B cell (primary cell): ENCODE measurements around the gene HNRNPAB. TPM values are rescaled to one million over a fixed set of nuclear protein-coding genes. Genes with fewer than 3 reads are reported as not detected.

Experiments used
- ATAC-seq: fragments of 200-7000 bp; cut with Tn5 transposase; one replicate; pipeline ENCODE4 v1.10.0; 2021; ENCODE audit warnings: low read depth, mild to moderate bottlenecking, moderate number of reproducible peaks, moderate library complexity
- CTCF ChIA-PET: fragments of 350-600 bp; sonication (Branson Sonifier 250); formaldehyde crosslinking; loops from one replicate; lab custom pipeline; 2021; ENCODE audit warnings: antibody characterized with exemption, inconsistent platforms; lab: Charles Lee
- POLR2A ChIA-PET: fragments of 350-600 bp; sonication (Branson Sonifier 250); formaldehyde crosslinking; loops from one replicate; lab custom pipeline; 2021; ENCODE audit warnings: antibody characterized with exemption; lab: Charles Lee
- DNase-seq: peaks from one replicate; pipeline ENCODE4 v3.0.0; 2013
- H2AFZ ChIP-seq: 2 replicates; pipeline ENCODE4 v1.6.1; 2012; ENCODE audit warnings: mild to moderate bottlenecking, low read depth, low read length; ENCODE audit not compliant: insufficient read depth, poor library complexity, severe bottlenecking
- H3K27ac ChIP-seq, 2 donors: 1 replicate in 1 of 2; 2 replicates in 1 of 2; pipeline ENCODE4 v1.5.1; 2012 to 2013; ENCODE audit warnings: low read length in 2 of 2, mild to moderate bottlenecking in 2 of 2, moderate library complexity in 1 of 2
- H3K27me3 ChIP-seq, 4 experiments: fragments of 200-600 bp in 1 of 4; sonication (generic) in 1 of 4; replicated peaks in 1 of 4; 1 replicate in 2 of 4; 2 replicates in 2 of 4; pipeline versions ENCODE4 v1.6.1 to v1.7.0; 2013 to 2016; ENCODE audit warnings: low read length in 3 of 4, mild to moderate bottlenecking in 2 of 4, mixed read lengths in 1 of 4, moderate library complexity in 1 of 4; ENCODE audit not compliant: insufficient read depth in 4 of 4, control insufficient read depth in 3 of 4; ENCODE audit errors: control extremely low read depth in 1 of 4
- H3K36me3 ChIP-seq, 2 experiments: replicated peaks in 1 of 2; 1 replicate in 1 of 2; 2 replicates in 1 of 2; pipeline versions ENCODE4 v1.6.1 to v1.7.1; 2013; ENCODE audit warnings: low read length in 1 of 2; ENCODE audit not compliant: insufficient read depth in 2 of 2, control insufficient read depth in 1 of 2; ENCODE audit errors: control extremely low read depth in 1 of 2, extremely low read depth in 1 of 2
- H3K4me1 ChIP-seq, 2 donors: fragments of 200-600 bp in 1 of 2; sonication (generic) in 1 of 2; 1 replicate in 1 of 2; 2 replicates in 1 of 2; pipeline versions ENCODE4 v1.5.1 to v1.6.1; 2013 to 2017; ENCODE audit warnings: low read length in 2 of 2; ENCODE audit not compliant: control insufficient read depth in 2 of 2, insufficient read depth in 2 of 2
- H3K4me2 ChIP-seq: replicated peaks from 2 replicates; pipeline ENCODE3; 2012; ENCODE audit warnings: mild to moderate bottlenecking, low read depth, low read length; ENCODE audit not compliant: poor library complexity, severe bottlenecking
- H3K4me3 ChIP-seq, 5 experiments: fragments of 200-600 bp in 1 of 5; sonication (generic) in 1 of 5; 1 replicate in 3 of 5; 2 replicates in 2 of 5; pipeline versions ENCODE4 v1.5.1 to v1.7.0; 2011 to 2016; ENCODE audit warnings: low read length in 4 of 5, mild to moderate bottlenecking in 4 of 5, low read depth in 2 of 5, control low read depth in 1 of 5, moderate library complexity in 1 of 5; ENCODE audit not compliant: insufficient read depth in 1 of 5; ENCODE audit errors: control extremely low read depth in 1 of 5, extremely low read depth in 1 of 5
- H3K79me2 ChIP-seq: fragments of 200-600 bp; sonication (generic); one replicate; pipeline ENCODE4 v1.6.0; 2016; ENCODE audit warnings: low read length; ENCODE audit not compliant: control insufficient read depth, insufficient read depth
- H3K9ac ChIP-seq: fragments of 200-600 bp; sonication (generic); 2 replicates; pipeline ENCODE4 v1.6.1; 2017; ENCODE audit warnings: mild to moderate bottlenecking, low read length, moderate library complexity
- H3K9me3 ChIP-seq, 3 donors: one replicate each; pipeline versions ENCODE4 v1.6.1 to v1.7.1; 2013; ENCODE audit warnings: low read length in 2 of 3; ENCODE audit not compliant: control insufficient read depth in 2 of 3, insufficient read depth in 1 of 3; ENCODE audit errors: control extremely low read depth in 1 of 3
- H4K20me1 ChIP-seq: 2 replicates; pipeline ENCODE4 v1.6.0; 2012; ENCODE audit warnings: mild to moderate bottlenecking, low read length; ENCODE audit not compliant: insufficient read depth, control insufficient read depth, poor library complexity, severe bottlenecking
- H3K27ac Mint-ChIP-seq: one replicate; pipeline ENCODE4 v1.8.0; 2021; ENCODE audit warnings: mixed read lengths
- H3K27me3 Mint-ChIP-seq: one replicate; pipeline ENCODE4 v1.8.0; 2021; ENCODE audit warnings: mixed read lengths
- H3K4me1 Mint-ChIP-seq: one replicate; pipeline ENCODE4 v1.8.0; 2021; ENCODE audit warnings: mixed read lengths
- H3K4me3 Mint-ChIP-seq: one replicate; pipeline ENCODE4 v1.8.0; 2021; ENCODE audit warnings: mixed read lengths
- H3K9me3 Mint-ChIP-seq: one replicate; pipeline ENCODE4 v1.8.0; 2022; ENCODE audit warnings: mixed read lengths; ENCODE audit not compliant: insufficient read depth
- CTCF ChIP-seq: fragments of 200-600 bp; IDR thresholded peaks from one replicate; pipeline ENCODE4 v1.8.0; 2022; ENCODE audit warnings: antibody characterized with exemption, mild to moderate bottlenecking
- EZH2 ChIP-seq: IDR thresholded peaks from 2 replicates; pipeline ENCODE4 v1.6.1; 2012; ENCODE audit warnings: borderline replicate concordance, low read depth, mild to moderate bottlenecking, moderate library complexity, low read length; ENCODE audit not compliant: insufficient read depth, poor library complexity, severe bottlenecking
- WGBS: methylation state at CpG from one replicate; pipeline ENCODE4 v1.1.5; 2013; ENCODE audit warnings: missing lambda C conversion rate; ENCODE audit not compliant: insufficient coverage; 5-methylcytosine and 5-hydroxymethylcytosine counted together
- intact Hi-C: fragments of 100-400 bp; cut with micrococcal nuclease; formaldehyde crosslinking; loops from one replicate; pipeline ENCODE4 v1.10.0; 2022
- polyA plus RNA-seq: library from polyadenylated mRNA; depleted of rRNA; stranded (reverse); fragments of >200 nt; gene quantifications from 2 replicates; pipeline ENCODE4 v1.2.3, GENCODE V29; 2012
- total RNA-seq, 2 donors: library from RNA; stranded (reverse); fragments of 120-200 nt in 1 of 2; gene quantifications; 1 replicate in 1 of 2; 2 replicates in 1 of 2; pipeline versions ENCODE4 v1.2.3 to v1.2.4, GENCODE V29; 2013 to 2022

HNRNPAB gene
- total and polyA plus RNA-seq, 2 donors (not counting 1 experiment from before 2014, with no cell fraction given): 25.1 to 75.1 TPM

- no peaks in the 10 kb centered on the region for H3K9me3 ChIP-seq
- peaks cover 12 to 18% of the 10 kb centered on the region in 2 donors for H3K4me1 ChIP-seq
- peaks cover 55% of the 10 kb centered on the region for H4K20me1 ChIP-seq
- peaks cover 0 to 54% of the 10 kb centered on the region in 2 experiments for H3K36me3 ChIP-seq
- peak overlapping the region; percentile 81 for H3K4me3 Mint-ChIP-seq
- no peaks in the 10 kb centered on the region for H3K9me3 Mint-ChIP-seq
- intact Hi-C loops: no loop called here
- peaks cover 30% of the 10 kb centered on the region for H3K4me1 Mint-ChIP-seq
- H3K27me3 ChIP-seq: no peaks in the 10 kb centered on the region
- peak; percentile 39 for DNase-seq
- H3K79me2 ChIP-seq: peaks cover 28% of the 10 kb centered on the region
- H2AFZ ChIP-seq: no peak overlapping the region
- no peaks in the 10 kb centered on the region for H3K27me3 Mint-ChIP-seq
- CTCF ChIA-PET: interaction anchor here (1.3 to 1.4 kb wide), 3 partner anchors 10 to 28 kb away, joined by 3 read pairs; no protein-coding TSS in a partner anchor
- peak overlapping the region; percentile 86 for H3K27ac Mint-ChIP-seq
- peak overlapping the region in 4 of 5 experiments; percentile 54 to 94 (median 84) for H3K4me3 ChIP-seq
- POLR2A ChIA-PET: interaction anchor here (1.2 kb wide), 1 partner anchor 26 kb away, joined by 4 read pairs; the partner anchor contains the start of gene PHYKPL
- no peak for ATAC-seq
- peak overlapping the region in 1 of 2 donors; percentile 79 for H3K27ac ChIP-seq
- 61% methylated on average over 12 of the region's 12 CpGs for WGBS
- TF ChIP-seq EZH2: no peak
- no peak for TF ChIP-seq CTCF
- peak overlapping the region; percentile 97 for H3K4me2 ChIP-seq
- peak overlapping the region; percentile 91 for H3K9ac ChIP-seq
Measured at GRCh38 chr5:178206166-178207101, 2.1 kb downstream of the HNRNPAB start.
